Stimulated activated CD8-positive, alpha-beta memory T cell treated with anti-CD3 and anti-CD28 coated beads, Interleukin-15, amount 100 ng/mL, for 24 hours (primary cell): Measurements from ENCODE around the gene GPHN.
"Not testable (repeated sequence)": the region's sequence is repeated elsewhere in the genome, so short reads cannot be mapped to it uniquely, and the experiment has no call there.

Experiments used
- DNase-seq: peaks from one replicate; pipeline ENCODE4 v3.0.0-alpha.2; 2020; ENCODE audit warnings: low read depth

GPHN gene

GRCh38 chr14:66502836-66503235 lies 5.1 kb upstream of the GPHN start:
- DNase-seq: not testable (repeated sequence)

- no peak for DNase-seq
Measured at GRCh38 chr14:66503532-66503931, 4.4 kb upstream of the GPHN start.

GRCh38 chr14:66507181-66507721 lies 696 bp upstream of the GPHN start:
- no peak for DNase-seq

GRCh38 chr14:66508547-66508845 lies 549 bp downstream of the GPHN start:
- DNase-seq: no peak

- DNase-seq: no peak
Measured at GRCh38 chr14:66508846-66509621, 1.1 kb downstream of the GPHN start.

GRCh38 chr14:66509874-66510273 lies 1.9 kb downstream of the GPHN start:
- no peak for DNase-seq

- no peak for DNase-seq
Measured at GRCh38 chr14:66511849-66512248, 3.9 kb downstream of the GPHN start.

GRCh38 chr14:66514213-66514612 lies 6.3 kb downstream of the GPHN start:
- no peak for DNase-seq

- no peak for DNase-seq
Measured at GRCh38 chr14:66530526-66530925, 22.6 kb downstream of the GPHN start.

- DNase-seq: no peak
Measured at GRCh38 chr14:66539034-66539433, 31.1 kb downstream of the GPHN start.

- DNase-seq: no peak
Measured at GRCh38 chr14:66540038-66540437, 32.1 kb downstream of the GPHN start.

- no peak for DNase-seq
Measured at GRCh38 chr14:66541627-66542026, 33.7 kb downstream of the GPHN start.

GRCh38 chr14:66543996-66544395 lies 36.0 kb downstream of the GPHN start:
- no peak for DNase-seq

- DNase-seq: not testable (repeated sequence)
Measured at GRCh38 chr14:66545191-66545590, 37.2 kb downstream of the GPHN start.

GRCh38 chr14:66545751-66546150 lies 37.8 kb downstream of the GPHN start:
- not testable (repeated sequence) for DNase-seq

- no peak for DNase-seq
Measured at GRCh38 chr14:66563731-66564130, 55.8 kb downstream of the GPHN start.

- no peak for DNase-seq
Measured at GRCh38 chr14:66568220-66568619, 60.3 kb downstream of the GPHN start.

- no peak for DNase-seq
Measured at GRCh38 chr14:66572826-66573225, 64.9 kb downstream of the GPHN start.

GRCh38 chr14:66575014-66575413 lies 67.1 kb downstream of the GPHN start:
- DNase-seq: no peak

- no peak for DNase-seq
Measured at GRCh38 chr14:66575939-66576338, 68.0 kb downstream of the GPHN start.

GRCh38 chr14:66587753-66588152 lies 79.8 kb downstream of the GPHN start:
- not testable (repeated sequence) for DNase-seq

- DNase-seq: no peak
Measured at GRCh38 chr14:66595394-66595793, 87.4 kb downstream of the GPHN start.

GRCh38 chr14:66596241-66596985 lies 88.5 kb downstream of the GPHN start:
- DNase-seq: no peak
